Endodermal cell (in vitro differentiated cells): ENCODE data around the gene OR2A12. TPM values are rescaled to one million over a fixed set of nuclear protein-coding genes. Genes with fewer than 3 reads are reported as not detected.

Experiments
- DNase-seq: peaks from one replicate; pipeline ENCODE4 v3.0.0-alpha.2; 2017
- H3K27ac ChIP-seq: 2 replicates; pipeline ENCODE4 v1.5.1; 2013; ENCODE audit warnings: mild to moderate bottlenecking, low read depth, low read length, moderate library complexity
- H3K27me3 ChIP-seq: 2 replicates; pipeline ENCODE4 v1.6.1; 2013; ENCODE audit warnings: mild to moderate bottlenecking, low read length, moderate library complexity; ENCODE audit not compliant: insufficient read depth, control insufficient read depth, poor library complexity, severe bottlenecking
- H3K36me3 ChIP-seq: 2 replicates; pipeline ENCODE4 v1.7.0; 2013; ENCODE audit warnings: mild to moderate bottlenecking, low read length, moderate library complexity; ENCODE audit not compliant: control insufficient read depth, insufficient read depth
- H3K4me1 ChIP-seq: one replicate; pipeline ENCODE4 v1.7.0; 2013; ENCODE audit warnings: low read length; ENCODE audit not compliant: control insufficient read depth, insufficient read depth
- H3K4me3 ChIP-seq: 2 replicates; pipeline ENCODE4 v1.5.1; 2013; ENCODE audit warnings: mild to moderate bottlenecking, low read length, moderate library complexity
- H3K9ac ChIP-seq: 2 replicates; pipeline ENCODE4 v1.6.1; 2013; ENCODE audit warnings: mild to moderate bottlenecking, low read length, moderate library complexity; ENCODE audit not compliant: poor library complexity, severe bottlenecking; ENCODE audit errors: extremely low read depth
- H3K9me3 ChIP-seq: 2 replicates; pipeline ENCODE4 v1.6.1; 2013; ENCODE audit warnings: mild to moderate bottlenecking, low read length, moderate library complexity; ENCODE audit not compliant: control insufficient read depth
- H3K27ac Mint-ChIP-seq: 2 replicates; pipeline ENCODE4 v1.8.0; 2020; ENCODE audit warnings: mixed read lengths
- H3K27me3 Mint-ChIP-seq: 2 replicates; pipeline ENCODE4 v1.8.0; 2021; ENCODE audit warnings: mild to moderate bottlenecking, mixed read lengths; ENCODE audit not compliant: insufficient read depth
- H3K36me3 Mint-ChIP-seq: 2 replicates; pipeline ENCODE4 v1.8.0; 2020; ENCODE audit warnings: low read depth, mixed read lengths
- H3K4me1 Mint-ChIP-seq: 2 replicates; pipeline ENCODE4 v1.8.0; 2020; ENCODE audit warnings: mixed read lengths
- H3K4me3 Mint-ChIP-seq: 2 replicates; pipeline ENCODE4 v1.8.0; 2020; ENCODE audit warnings: mild to moderate bottlenecking, moderate library complexity, mixed read lengths
- H3K9me3 Mint-ChIP-seq: 2 replicates; pipeline ENCODE4 v1.8.0; 2020; ENCODE audit warnings: mild to moderate bottlenecking, mixed read lengths
- CTCF ChIP-seq: fragments of 200-600 bp; sonication (generic); conservative IDR thresholded peaks from 2 replicates; pipeline ENCODE4 v1.5.0; 2021; ENCODE audit warnings: antibody characterized with exemption, mild to moderate bottlenecking
- WGBS, 2 experiments: methylation state at CpG; one replicate each; pipeline versions ENCODE4 v1.1.5 to v1.1.7; 2013; ENCODE audit warnings: missing lambda C conversion rate in 2 of 2, mixed read lengths in 1 of 2; ENCODE audit not compliant: insufficient coverage in 1 of 2, insufficient read length in 1 of 2; 5-methylcytosine and 5-hydroxymethylcytosine counted together
- total RNA-seq, 2 donors: library from RNA; stranded (reverse); fragmentation: NEBNext Ultra II Directional in 1 of 2; extraction: Animal tissue kit (Norgen Biotek cat#: 25700) in 1 of 2; gene quantifications; 2 replicates in 1 of 2; 3 replicates in 1 of 2; pipeline ENCODE4 v1.2.1, GENCODE V29; 2021

The OR2A12 gene
- total RNA-seq, 2 donors from 2014 or later = not detected

- 93% methylated on average over 3 of the region's 3 CpGs; no CpG with 5 or more reads in 1 of the 2 experiments for WGBS, 2 experiments
- H3K36me3 ChIP-seq = no peaks in the 10 kb centered on the region
- DNase-seq = no peak
- no peak for TF ChIP-seq CTCF
- Mint-ChIP-seq H3K27ac (no peak overlapping the region), H3K36me3 (no peaks in the 10 kb centered on the region), H3K4me3 (no peak overlapping the region), H3K4me1 (no peaks in the 10 kb centered on the region), H3K27me3 (no peaks in the 10 kb centered on the region), H3K9me3 (peaks cover 2% of the 10 kb centered on the region)
- no peaks in the 10 kb centered on the region for H3K27me3 ChIP-seq
- no peak overlapping the region for H3K9ac ChIP-seq
- H3K4me1 ChIP-seq = no peaks in the 10 kb centered on the region
- H3K4me3 ChIP-seq = no peak overlapping the region
- peaks cover 2% of the 10 kb centered on the region for H3K9me3 ChIP-seq
- no peak overlapping the region for H3K27ac ChIP-seq
Measured at GRCh38 chr7:144142187-144142586, 56.1 kb downstream of the OR2A12 start.

- H3K27ac ChIP-seq = no peak overlapping the region
- Mint-ChIP-seq H3K27me3 (no peaks in the 10 kb centered on the region), H3K4me3 (no peak overlapping the region), H3K36me3 (peaks cover 2% of the 10 kb centered on the region), H3K27ac (no peak overlapping the region), H3K9me3 (peaks cover 17% of the 10 kb centered on the region), H3K4me1 (no peaks in the 10 kb centered on the region)
- WGBS, 2 experiments = 88 to 97% methylated on average over 1 to 3 of the region's 3 CpGs
- no peaks in the 10 kb centered on the region for H3K36me3 ChIP-seq
- H3K9me3 ChIP-seq = peaks cover 11% of the 10 kb centered on the region
- H3K27me3 ChIP-seq = no peaks in the 10 kb centered on the region
- H3K9ac ChIP-seq = no peak overlapping the region
- TF ChIP-seq CTCF = no peak
- no peak overlapping the region for H3K4me3 ChIP-seq
- no peak for DNase-seq
- no peaks in the 10 kb centered on the region for H3K4me1 ChIP-seq
Measured at GRCh38 chr7:144144426-144144825, 58.3 kb downstream of the OR2A12 start.

GRCh38 chr7:144148224-144148827 is 62.2 kb downstream of the OR2A12 start:
- Histone ChIP-seq H3K27ac (no peak overlapping the region), H3K4me1 (no peaks in the 10 kb centered on the region), H3K36me3 (no peaks in the 10 kb centered on the region), H3K9me3 (peaks cover 19% of the 10 kb centered on the region), H3K4me3 (no peak overlapping the region), H3K27me3 (no peaks in the 10 kb centered on the region), H3K9ac (no peak overlapping the region)
- no peaks in the 10 kb centered on the region for H3K27me3 Mint-ChIP-seq
- H3K4me3 Mint-ChIP-seq = no peak overlapping the region
- H3K9me3 Mint-ChIP-seq = peaks cover 34% of the 10 kb centered on the region
- H3K4me1 Mint-ChIP-seq = no peaks in the 10 kb centered on the region
- 90 to 100% methylated on average over 1 to 2 of the region's 2 CpGs for WGBS, 2 experiments
- TF ChIP-seq CTCF = no peak
- DNase-seq = no peak
- peaks cover 2% of the 10 kb centered on the region for H3K36me3 Mint-ChIP-seq
- H3K27ac Mint-ChIP-seq = no peak overlapping the region

Other genes starting within 250 kb of the OR2A12 start
- 100 to 1,000 TPM in 1 of 2 donors, 10 to 100 TPM in 1; 67.7 to 123 TPM for gene TCAF1, start 184.1 kb upstream of the OR2A12 start, total RNA-seq
- not detected for gene OR2F2, start 151.0 kb upstream of the OR2A12 start, total RNA-seq
- not detected for gene OR2F1, start 131.4 kb upstream of the OR2A12 start, total RNA-seq
- not detected for gene OR6B1, start 86.0 kb upstream of the OR2A12 start, total RNA-seq
- gene OR2A5, start 37.3 kb upstream of the OR2A12 start, total RNA-seq = not detected
- not detected for gene OR2A25, start 16.5 kb upstream of the OR2A12 start, total RNA-seq
- gene OR2A2, start 23.3 kb downstream of the OR2A12 start, total RNA-seq = not detected
- not detected for gene OR2A14, start 36.9 kb downstream of the OR2A12 start, total RNA-seq
- 1 to 10 TPM; 6.3 to 8.7 TPM for gene CTAGE4, start 97.2 kb downstream of the OR2A12 start, total RNA-seq
- 10 to 100 TPM in 1 of 2 donors, 1 to 10 TPM in 1; 9.5 to 18.4 TPM for gene ARHGEF35, start 109.6 kb downstream of the OR2A12 start, total RNA-seq
- not detected for gene OR2A42, start 153.3 kb downstream of the OR2A12 start, total RNA-seq
- gene OR2A7, start 178.5 kb downstream of the OR2A12 start, total RNA-seq = 1 to 10 TPM; 3.8 to 4.8 TPM
- 1 to 10 TPM in 1 of 2 donors, not detected in 1; 8.4 TPM for gene CTAGE8, start 183.0 kb downstream of the OR2A12 start, total RNA-seq
- not detected for gene OR2A1, start 226.1 kb downstream of the OR2A12 start, total RNA-seq